WTC11 (cell line): ENCODE data around the gene AGR2. TPM values are rescaled to one million over a fixed set of nuclear protein-coding genes. Genes with fewer than 3 reads are reported as not detected.

ENCODE experiments used
- ATAC-seq: fragments of 200-7000 bp; cut with Tn5 transposase; 2 replicates; pipeline ENCODE4 v1.10.0; 2021; ENCODE audit warnings: mild to moderate bottlenecking, moderate library complexity
- CTCF ChIA-PET: fragments of 300-600 bp; sonication (Branson Sonifier 250); formaldehyde crosslinking; loops from one replicate; lab custom pipeline; 2021; ENCODE audit warnings: antibody characterized with exemption; lab: Charles Lee
- POLR2A ChIA-PET: fragments of 350-600 bp; sonication (Branson Sonifier 250); formaldehyde crosslinking; loops from one replicate; lab custom pipeline; 2021; ENCODE audit warnings: antibody characterized with exemption; lab: Charles Lee
- DNase-seq: peaks from one replicate; pipeline ENCODE4 v3.0.0; 2021; ENCODE audit warnings: low spot score
- H3K27ac Mint-ChIP-seq: 2 replicates; pipeline ENCODE4 v1.8.0; 2021; ENCODE audit warnings: mixed read lengths
- H3K27me3 Mint-ChIP-seq: 2 replicates; pipeline ENCODE4 v1.8.0; 2021; ENCODE audit warnings: low read depth, mild to moderate bottlenecking, moderate library complexity, mixed read lengths
- H3K36me3 Mint-ChIP-seq: 2 replicates; pipeline ENCODE4 v1.8.0; 2021; ENCODE audit warnings: mixed read lengths
- H3K4me1 Mint-ChIP-seq: 2 replicates; pipeline ENCODE4 v1.8.0; 2022; ENCODE audit warnings: mixed read lengths
- H3K4me3 Mint-ChIP-seq: 2 replicates; pipeline ENCODE4 v1.8.0; 2021; ENCODE audit warnings: mild to moderate bottlenecking, moderate library complexity, mixed read lengths
- H3K9me3 Mint-ChIP-seq: 2 replicates; pipeline ENCODE4 v1.8.0; 2021; ENCODE audit warnings: mixed read lengths
- ARID4B ChIP-seq: sonication (generic); formaldehyde crosslinking; IDR thresholded peaks from 2 replicates; pipeline ENCODE4 v1.8.0; 2023; ENCODE audit warnings: missing genetic modification reagents, mild to moderate bottlenecking, borderline replicate concordance
- E2F1 ChIP-seq: sonication (generic); formaldehyde crosslinking; IDR thresholded peaks from 2 replicates; pipeline ENCODE4 v1.8.0; 2022; ENCODE audit warnings: mild to moderate bottlenecking, missing genetic modification reagents
- HMGA2 ChIP-seq: fragments of 250-450 bp; sonication (Bioruptor Pico); IDR thresholded peaks from 2 replicates; pipeline ENCODE4 v1.4.0; 2021; ENCODE audit warnings: mild to moderate bottlenecking, moderate library complexity
- MXD4 ChIP-seq: fragments of 250-450 bp; sonication (Bioruptor Pico); IDR thresholded peaks from 2 replicates; pipeline ENCODE4 v1.8.0; 2021; ENCODE audit warnings: mild to moderate bottlenecking, moderate library complexity, borderline replicate concordance
- NFATC4 ChIP-seq: fragments of 250-450 bp; sonication (Bioruptor Pico); IDR thresholded peaks from 2 replicates; pipeline ENCODE4 v1.9.0; 2021; ENCODE audit warnings: mild to moderate bottlenecking
- PRDM15 ChIP-seq: sonication (generic); formaldehyde crosslinking; IDR thresholded peaks from 2 replicates; pipeline ENCODE4 v1.8.0; 2022; ENCODE audit warnings: missing genetic modification reagents
- RELA ChIP-seq: sonication (generic); formaldehyde crosslinking; IDR thresholded peaks from 2 replicates; pipeline ENCODE4 v1.8.1; 2022; ENCODE audit warnings: missing genetic modification reagents, mild to moderate bottlenecking, borderline replicate concordance
- SMAD3 ChIP-seq: sonication (generic); formaldehyde crosslinking; IDR thresholded peaks from 2 replicates; pipeline ENCODE4 v1.8.0; 2022; ENCODE audit warnings: missing genetic modification reagents, mild to moderate bottlenecking, borderline replicate concordance
- TP53 ChIP-seq: sonication (generic); formaldehyde crosslinking; IDR thresholded peaks from 2 replicates; pipeline ENCODE4 v1.8.1; 2023; ENCODE audit warnings: mild to moderate bottlenecking, missing genetic modification reagents
- ZNF263 ChIP-seq: sonication (generic); formaldehyde crosslinking; IDR thresholded peaks from 2 replicates; pipeline ENCODE4 v1.8.1; 2022; ENCODE audit warnings: low read depth, mild to moderate bottlenecking, moderate library complexity, missing genetic modification reagents
- ZNF396 ChIP-seq: fragments of 250-450 bp; sonication (Bioruptor Pico); IDR thresholded peaks from 2 replicates; pipeline ENCODE4 v1.8.0; 2021; ENCODE audit warnings: mild to moderate bottlenecking, moderate library complexity, borderline replicate concordance
- ZNF423 ChIP-seq: fragments of 250-450 bp; sonication (Bioruptor Pico); IDR thresholded peaks from 2 replicates; pipeline ENCODE4 v2.1.2; 2022; ENCODE audit warnings: mild to moderate bottlenecking, moderate library complexity
- total RNA-seq: library from RNA; stranded (reverse); gene quantifications from 3 replicates; pipeline ENCODE4 v1.2.3, GENCODE V29; 2021
- TF ChIP-seq, protein P1 (sequence below): sonication (generic); formaldehyde crosslinking; IDR thresholded peaks from 2 replicates; pipeline ENCODE4 v1.8.1; 2023; ENCODE audit warnings: mild to moderate bottlenecking, missing genetic modification reagents
- TF ChIP-seq, protein P2 (sequence below): sonication (generic); formaldehyde crosslinking; conservative IDR thresholded peaks from 2 replicates; pipeline ENCODE4 v1.8.1; 2023; ENCODE audit warnings: mild to moderate bottlenecking, low read depth, missing genetic modification reagents, moderate library complexity
- TF ChIP-seq, protein P3 (sequence below): sonication (generic); formaldehyde crosslinking; IDR thresholded peaks from 2 replicates; pipeline ENCODE4 v1.8.1; 2023; ENCODE audit warnings: mild to moderate bottlenecking, missing genetic modification reagents, moderate library complexity
- TF ChIP-seq, protein P4 (sequence below): fragments of 250-450 bp; sonication (Bioruptor Pico); IDR thresholded peaks from 2 replicates; pipeline ENCODE4 v1.9.0; 2021; ENCODE audit warnings: moderate library complexity, mild to moderate bottlenecking, inconsistent platforms, borderline replicate concordance

Gene AGR2
- total RNA-seq, 1 experiment from 2014 or later: 1.6 TPM

DNA sequence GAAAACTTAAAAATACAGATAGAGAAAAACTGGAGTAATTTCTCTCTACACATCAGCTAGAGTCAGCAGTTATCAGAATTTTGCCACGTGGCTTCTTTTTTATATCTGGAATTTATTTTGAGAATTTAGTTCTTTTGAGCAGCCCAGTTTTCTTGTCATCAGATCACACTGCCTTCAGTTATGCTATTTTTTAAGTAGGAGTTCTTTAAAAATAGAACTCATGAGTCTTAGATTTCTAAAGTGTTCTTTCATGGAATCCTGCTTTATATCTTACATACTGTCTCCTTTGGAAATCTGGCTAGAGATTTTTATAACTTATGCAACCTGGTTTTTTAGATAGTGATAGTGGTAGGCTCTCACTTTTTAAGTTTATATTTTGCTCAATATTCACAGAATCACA lies 24.2 kb downstream of the AGR2 start:
- H3K36me3 Mint-ChIP-seq: no peaks in the 10 kb centered on the region
- POLR2A ChIA-PET: no interaction called here
- TF ChIP-seq MXD4 (CRISPR knock-in tag) (no peak), ZNF396 (CRISPR knock-in tag) (no peak), ZNF263 (no peak), RELA (CRISPR knock-in tag) (no peak), TP53 (CRISPR knock-in tag) (no peak), PRDM15 (no peak), NFATC4 (no peak), HMGA2 (no peak), E2F1 (CRISPR knock-in tag) (no peak), ZNF423 (CRISPR knock-in tag) (no peak), ARID4B (no peak), SMAD3 (CRISPR knock-in tag) (no peak)
- TF ChIP-seq, protein P1, sequence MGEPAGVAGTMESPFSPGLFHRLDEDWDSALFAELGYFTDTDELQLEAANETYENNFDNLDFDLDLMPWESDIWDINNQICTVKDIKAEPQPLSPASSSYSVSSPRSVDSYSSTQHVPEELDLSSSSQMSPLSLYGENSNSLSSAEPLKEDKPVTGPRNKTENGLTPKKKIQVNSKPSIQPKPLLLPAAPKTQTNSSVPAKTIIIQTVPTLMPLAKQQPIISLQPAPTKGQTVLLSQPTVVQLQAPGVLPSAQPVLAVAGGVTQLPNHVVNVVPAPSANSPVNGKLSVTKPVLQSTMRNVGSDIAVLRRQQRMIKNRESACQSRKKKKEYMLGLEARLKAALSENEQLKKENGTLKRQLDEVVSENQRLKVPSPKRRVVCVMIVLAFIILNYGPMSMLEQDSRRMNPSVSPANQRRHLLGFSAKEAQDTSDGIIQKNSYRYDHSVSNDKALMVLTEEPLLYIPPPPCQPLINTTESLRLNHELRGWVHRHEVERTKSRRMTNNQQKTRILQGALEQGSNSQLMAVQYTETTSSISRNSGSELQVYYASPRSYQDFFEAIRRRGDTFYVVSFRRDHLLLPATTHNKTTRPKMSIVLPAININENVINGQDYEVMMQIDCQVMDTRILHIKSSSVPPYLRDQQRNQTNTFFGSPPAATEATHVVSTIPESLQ (CRISPR knock-in tag): no peak
- TF ChIP-seq, protein P2, sequence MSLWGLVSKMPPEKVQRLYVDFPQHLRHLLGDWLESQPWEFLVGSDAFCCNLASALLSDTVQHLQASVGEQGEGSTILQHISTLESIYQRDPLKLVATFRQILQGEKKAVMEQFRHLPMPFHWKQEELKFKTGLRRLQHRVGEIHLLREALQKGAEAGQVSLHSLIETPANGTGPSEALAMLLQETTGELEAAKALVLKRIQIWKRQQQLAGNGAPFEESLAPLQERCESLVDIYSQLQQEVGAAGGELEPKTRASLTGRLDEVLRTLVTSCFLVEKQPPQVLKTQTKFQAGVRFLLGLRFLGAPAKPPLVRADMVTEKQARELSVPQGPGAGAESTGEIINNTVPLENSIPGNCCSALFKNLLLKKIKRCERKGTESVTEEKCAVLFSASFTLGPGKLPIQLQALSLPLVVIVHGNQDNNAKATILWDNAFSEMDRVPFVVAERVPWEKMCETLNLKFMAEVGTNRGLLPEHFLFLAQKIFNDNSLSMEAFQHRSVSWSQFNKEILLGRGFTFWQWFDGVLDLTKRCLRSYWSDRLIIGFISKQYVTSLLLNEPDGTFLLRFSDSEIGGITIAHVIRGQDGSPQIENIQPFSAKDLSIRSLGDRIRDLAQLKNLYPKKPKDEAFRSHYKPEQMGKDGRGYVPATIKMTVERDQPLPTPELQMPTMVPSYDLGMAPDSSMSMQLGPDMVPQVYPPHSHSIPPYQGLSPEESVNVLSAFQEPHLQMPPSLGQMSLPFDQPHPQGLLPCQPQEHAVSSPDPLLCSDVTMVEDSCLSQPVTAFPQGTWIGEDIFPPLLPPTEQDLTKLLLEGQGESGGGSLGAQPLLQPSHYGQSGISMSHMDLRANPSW: no peak
- TF ChIP-seq, protein P3, sequence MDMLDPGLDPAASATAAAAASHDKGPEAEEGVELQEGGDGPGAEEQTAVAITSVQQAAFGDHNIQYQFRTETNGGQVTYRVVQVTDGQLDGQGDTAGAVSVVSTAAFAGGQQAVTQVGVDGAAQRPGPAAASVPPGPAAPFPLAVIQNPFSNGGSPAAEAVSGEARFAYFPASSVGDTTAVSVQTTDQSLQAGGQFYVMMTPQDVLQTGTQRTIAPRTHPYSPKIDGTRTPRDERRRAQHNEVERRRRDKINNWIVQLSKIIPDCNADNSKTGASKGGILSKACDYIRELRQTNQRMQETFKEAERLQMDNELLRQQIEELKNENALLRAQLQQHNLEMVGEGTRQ (CRISPR knock-in tag): no peak
- TF ChIP-seq, protein P4, sequence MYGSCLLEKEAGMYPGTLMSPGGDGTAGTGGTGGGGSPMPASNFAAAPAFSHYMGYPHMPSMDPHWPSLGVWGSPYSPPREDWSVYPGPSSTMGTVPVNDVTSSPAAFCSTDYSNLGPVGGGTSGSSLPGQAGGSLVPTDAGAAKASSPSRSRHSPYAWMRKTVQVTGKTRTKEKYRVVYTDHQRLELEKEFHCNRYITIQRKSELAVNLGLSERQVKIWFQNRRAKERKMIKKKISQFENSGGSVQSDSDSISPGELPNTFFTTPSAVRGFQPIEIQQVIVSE (CRISPR knock-in tag): no peak
- peaks cover 24% of the 10 kb centered on the region for H3K4me1 Mint-ChIP-seq
- ATAC-seq: no peak
- CTCF ChIA-PET: interaction anchor here (0.9 to 1.6 kb wide), 2 partner anchors 20 to 134 kb away, joined by 3 to 6 read pairs; no protein-coding TSS in a partner anchor
- no peak overlapping the region for H3K27ac Mint-ChIP-seq
- H3K9me3 Mint-ChIP-seq: no peaks in the 10 kb centered on the region
- no peak overlapping the region for H3K4me3 Mint-ChIP-seq
- no peak for DNase-seq
- no peaks in the 10 kb centered on the region for H3K27me3 Mint-ChIP-seq
